Measurements from ENCODE around the gene RNF44.

DNA sequence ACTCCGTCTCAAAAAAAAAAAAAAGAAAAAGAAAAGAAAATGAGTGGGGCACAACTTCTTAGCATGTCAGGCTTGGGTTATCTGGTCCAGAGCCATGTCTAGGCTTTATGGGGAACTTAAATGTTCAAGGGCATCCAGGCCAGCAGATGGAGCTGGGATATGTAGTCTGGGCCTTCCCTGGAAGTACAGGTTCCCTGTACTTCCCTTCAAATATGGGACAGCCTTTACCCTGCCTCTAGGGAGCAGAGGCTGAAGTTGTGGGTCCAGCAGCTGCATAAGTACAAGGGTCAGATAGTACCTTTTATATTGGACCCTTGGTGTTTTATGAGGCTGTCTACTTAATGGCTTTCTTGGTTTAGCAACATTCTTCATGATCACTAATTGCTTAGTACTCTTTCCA lies 46.9 kb downstream of the RNF44 start:
- TF ChIP-seq, protein P1, sequence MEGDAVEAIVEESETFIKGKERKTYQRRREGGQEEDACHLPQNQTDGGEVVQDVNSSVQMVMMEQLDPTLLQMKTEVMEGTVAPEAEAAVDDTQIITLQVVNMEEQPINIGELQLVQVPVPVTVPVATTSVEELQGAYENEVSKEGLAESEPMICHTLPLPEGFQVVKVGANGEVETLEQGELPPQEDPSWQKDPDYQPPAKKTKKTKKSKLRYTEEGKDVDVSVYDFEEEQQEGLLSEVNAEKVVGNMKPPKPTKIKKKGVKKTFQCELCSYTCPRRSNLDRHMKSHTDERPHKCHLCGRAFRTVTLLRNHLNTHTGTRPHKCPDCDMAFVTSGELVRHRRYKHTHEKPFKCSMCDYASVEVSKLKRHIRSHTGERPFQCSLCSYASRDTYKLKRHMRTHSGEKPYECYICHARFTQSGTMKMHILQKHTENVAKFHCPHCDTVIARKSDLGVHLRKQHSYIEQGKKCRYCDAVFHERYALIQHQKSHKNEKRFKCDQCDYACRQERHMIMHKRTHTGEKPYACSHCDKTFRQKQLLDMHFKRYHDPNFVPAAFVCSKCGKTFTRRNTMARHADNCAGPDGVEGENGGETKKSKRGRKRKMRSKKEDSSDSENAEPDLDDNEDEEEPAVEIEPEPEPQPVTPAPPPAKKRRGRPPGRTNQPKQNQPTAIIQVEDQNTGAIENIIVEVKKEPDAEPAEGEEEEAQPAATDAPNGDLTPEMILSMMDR (conservative IDR thresholded peaks at IDR 0.05 in 1 of 2, IDR thresholded peaks at IDR 0.05 in 1 of 2; ENCODE audit: extremely low read depth in 1 of 2, insufficient read depth in 1 of 2, low read depth in 1 of 2, low read length in 2 of 2): peak in 1 of 2 donors; percentile 15
- no peak for TF ChIP-seq EZH2 (IDR thresholded peaks at IDR 0.05; ENCODE audit: borderline replicate concordance, low read length)
